NOMO-1 treated with DMSO at 0.1 percent for 48 hours (cell line): ENCODE measurements around the gene SUGCT.
"Not testable (repeated sequence)": the region's sequence is repeated elsewhere in the genome, so short reads cannot be mapped to it uniquely, and the experiment has no call there.

Experiments
- DNase-seq: peaks from one replicate; lab custom pipeline; 2025; ENCODE audit not compliant: unreplicated experiment; lab: John Stamatoyannopoulos, UW

SUGCT gene

DNA sequence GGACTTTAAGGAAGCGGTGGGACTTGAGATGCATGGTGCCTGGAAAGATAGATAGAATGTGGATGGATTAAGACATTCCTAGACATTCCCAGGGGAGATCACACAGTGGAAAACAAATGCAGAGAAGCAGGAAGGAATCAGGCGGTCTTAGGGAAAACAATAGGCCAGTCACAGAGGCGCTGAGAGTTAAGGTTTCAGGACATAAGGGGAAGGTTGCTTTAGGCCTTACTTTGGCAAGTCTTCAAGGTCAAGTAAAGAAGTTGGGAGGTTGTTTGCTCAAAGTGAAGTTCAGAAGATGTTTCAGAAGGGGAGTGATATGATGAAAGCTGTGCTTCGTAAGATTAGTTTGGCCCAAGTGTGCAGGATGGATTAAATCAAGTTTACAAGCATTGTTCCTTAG is 109.4 kb downstream of the SUGCT start:
- DNase-seq = no peak

DNA sequence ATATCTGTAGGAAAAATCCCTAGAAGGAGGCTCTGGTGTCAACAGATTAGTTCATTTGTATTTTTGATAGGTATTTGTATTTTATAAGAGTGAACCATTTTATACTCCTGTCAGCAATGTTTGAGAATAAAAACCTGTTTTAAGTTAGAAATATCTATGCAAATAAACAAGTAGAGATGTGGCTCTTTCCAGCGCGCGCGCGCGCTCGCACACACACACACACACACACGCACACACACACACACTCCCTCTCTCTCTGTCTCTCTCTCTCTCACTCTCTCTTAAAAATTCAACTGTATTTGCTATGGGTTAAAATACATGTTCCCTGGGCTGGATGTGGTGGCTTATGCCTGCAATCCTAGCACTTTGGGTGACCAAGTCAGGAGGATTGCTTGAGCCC is 113.9 kb downstream of the SUGCT start:
- no peak for DNase-seq

GRCh38 chr7:40253444-40253843 is 118.6 kb downstream of the SUGCT start:
- DNase-seq = not testable (repeated sequence)

DNA sequence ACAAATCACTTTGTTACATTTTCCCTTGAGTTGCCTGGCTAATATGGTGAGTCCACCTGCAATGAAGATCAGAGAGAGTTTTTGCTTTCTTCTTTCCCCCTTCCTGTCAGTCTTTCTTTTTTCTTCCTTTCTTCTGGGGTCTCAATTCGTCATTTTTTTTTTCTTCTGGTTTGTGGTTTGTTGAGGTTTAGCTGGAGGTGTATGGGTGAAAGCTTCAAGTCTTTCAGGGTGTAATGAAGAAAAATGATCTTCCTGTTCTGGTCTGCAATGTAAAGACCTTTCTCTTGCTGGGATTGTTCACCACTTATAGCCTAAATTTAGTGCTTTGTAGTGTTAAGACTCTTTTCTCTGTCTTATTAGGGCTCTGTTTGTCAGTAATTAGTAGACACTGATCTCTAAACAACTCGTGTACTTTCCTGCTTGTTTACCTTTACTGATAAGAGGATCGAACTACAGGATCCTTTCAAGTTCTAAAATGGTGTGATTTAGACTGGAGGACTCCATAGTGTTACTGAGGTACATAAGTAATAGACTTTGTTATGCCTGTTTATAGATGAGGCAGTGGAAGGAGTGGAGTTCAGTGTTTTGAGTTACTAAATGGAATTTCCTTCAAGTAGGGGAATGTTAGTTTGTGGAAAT is 129.1 kb downstream of the SUGCT start:
- DNase-seq = no peak

GRCh38 chr7:40267583-40267982 is 132.8 kb downstream of the SUGCT start:
- no peak for DNase-seq

DNA sequence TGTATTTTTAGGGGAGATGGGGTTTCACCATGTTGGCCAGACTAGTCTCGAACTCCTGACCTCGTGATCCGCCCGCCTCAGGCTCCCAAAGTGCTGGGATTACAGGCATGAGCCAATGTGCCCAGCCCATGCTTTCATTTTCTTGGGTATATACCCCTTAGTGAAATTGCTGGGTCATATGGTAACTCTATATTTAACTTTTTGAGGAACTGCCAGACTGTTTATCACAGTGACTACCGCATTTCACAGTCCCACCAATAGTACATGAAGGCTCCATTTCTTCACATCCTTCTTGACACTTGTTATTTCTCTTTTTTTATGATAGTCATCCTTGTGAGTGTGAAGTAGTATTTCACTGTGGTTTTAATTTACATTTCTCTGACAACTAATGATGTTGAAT is 134.0 kb downstream of the SUGCT start:
- peak; percentile 98 for DNase-seq

DNA sequence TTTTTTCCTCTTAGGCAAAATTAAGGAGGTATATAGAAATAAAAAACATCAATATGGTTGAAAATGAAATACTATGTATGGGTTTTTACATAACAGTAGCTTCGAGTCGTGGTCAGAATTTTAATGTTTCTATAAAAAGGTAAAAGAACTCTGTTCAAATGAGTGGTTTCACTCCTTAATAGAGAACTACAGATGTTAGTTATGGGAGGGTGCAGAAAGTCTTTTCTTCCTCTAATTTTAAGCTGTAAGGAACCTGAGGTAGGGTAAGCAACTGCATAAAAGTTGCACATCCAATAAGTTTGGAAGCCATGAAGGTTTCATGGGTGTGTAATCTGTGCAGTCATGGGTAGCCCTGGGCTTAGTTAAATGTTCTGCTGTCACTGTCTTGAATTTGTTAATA is 141.3 kb downstream of the SUGCT start:
- DNase-seq = peak; percentile 6

GRCh38 chr7:40279991-40280390 is 145.2 kb downstream of the SUGCT start:
- DNase-seq = peak; percentile 12

DNA sequence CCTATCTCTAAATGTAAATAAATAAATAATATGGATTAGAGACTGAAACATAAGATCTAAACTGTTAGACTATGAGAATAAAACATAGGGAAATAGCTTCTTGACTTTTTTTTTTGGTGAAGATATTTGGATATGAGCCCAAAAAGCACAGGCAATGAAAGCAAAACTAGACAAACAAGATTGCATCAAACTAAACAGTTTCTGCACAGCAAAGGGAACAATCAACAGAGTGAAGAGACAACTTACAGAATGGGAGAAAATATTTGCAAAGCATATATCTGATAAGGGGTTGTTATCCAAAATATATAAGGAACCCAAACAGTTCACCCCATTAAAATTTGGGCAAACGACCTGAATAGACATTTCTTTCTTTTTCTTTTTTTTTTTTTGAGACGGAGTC is 148.1 kb downstream of the SUGCT start:
- no peak for DNase-seq

- no peak for DNase-seq
Measured at GRCh38 chr7:40283391-40283790, 148.6 kb downstream of the SUGCT start.

DNA sequence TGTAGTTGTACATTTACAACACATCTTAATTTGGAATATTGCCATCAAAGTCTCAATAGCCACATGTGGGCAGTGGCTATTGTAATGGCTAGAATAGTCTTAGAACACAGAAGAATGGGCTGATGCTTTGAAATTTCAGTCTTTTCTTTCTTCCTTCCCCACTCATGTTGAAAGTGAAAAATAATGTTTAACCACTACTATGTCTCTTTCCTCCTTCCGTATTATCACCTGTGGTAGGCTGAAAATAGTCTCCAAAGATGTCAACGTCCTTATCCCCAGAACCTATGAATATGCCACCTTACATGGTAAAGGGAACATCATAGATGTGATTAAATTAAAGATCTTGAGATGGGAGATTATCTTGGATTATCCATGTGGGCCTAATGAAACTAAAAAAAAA is 154.0 kb downstream of the SUGCT start:
- DNase-seq = no peak

DNA sequence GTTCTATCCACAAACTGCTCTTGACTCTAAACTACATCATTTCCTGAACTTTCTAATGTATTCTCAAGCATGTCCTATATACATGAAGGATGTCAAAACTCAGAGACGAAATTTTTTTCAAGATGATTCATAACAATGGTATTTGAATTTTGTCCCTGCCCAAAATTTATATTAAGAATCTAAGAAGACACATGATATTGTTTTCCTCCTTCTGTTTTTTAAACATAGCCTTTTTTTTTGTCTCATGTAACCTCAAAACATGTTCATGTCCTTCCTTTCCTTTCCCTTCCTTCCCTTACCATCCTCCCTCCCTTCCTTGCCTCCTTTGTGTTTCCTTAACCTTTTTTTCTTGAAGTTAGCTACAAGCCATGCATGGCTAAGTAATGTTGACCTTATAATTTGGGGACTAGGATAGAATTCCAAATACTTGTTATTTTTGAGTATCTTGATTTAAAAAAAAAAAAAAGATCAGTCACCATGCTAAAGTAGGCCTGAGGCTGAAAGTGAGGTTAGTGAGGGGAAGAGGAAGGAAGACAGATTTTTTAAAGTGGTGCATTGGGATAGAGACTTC is 163.0 kb downstream of the SUGCT start:
- no peak for DNase-seq

DNA sequence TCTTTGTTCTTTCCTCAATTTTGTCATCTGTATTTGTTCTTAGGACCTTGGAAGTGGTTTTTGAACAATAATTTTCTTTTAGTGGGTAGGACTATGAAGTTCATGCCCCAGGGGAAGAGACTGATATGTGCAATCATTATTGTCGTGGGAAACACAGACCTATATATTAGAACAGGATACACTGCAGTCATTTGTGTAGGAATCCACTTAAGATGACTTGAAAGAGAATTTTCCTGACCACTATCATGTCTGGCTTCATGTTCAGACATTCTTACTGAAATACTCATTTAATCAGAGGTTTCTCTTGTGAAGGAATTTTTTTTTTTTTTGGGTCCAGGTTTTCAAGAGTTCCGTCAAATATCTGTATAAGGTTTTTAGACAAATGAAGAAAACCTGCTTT is 163.6 kb downstream of the SUGCT start:
- DNase-seq = no peak

GRCh38 chr7:40299097-40299496 is 164.3 kb downstream of the SUGCT start:
- DNase-seq = peak; percentile 9

- no peak for DNase-seq
Measured at GRCh38 chr7:40300146-40300670, 165.4 kb downstream of the SUGCT start.

DNA sequence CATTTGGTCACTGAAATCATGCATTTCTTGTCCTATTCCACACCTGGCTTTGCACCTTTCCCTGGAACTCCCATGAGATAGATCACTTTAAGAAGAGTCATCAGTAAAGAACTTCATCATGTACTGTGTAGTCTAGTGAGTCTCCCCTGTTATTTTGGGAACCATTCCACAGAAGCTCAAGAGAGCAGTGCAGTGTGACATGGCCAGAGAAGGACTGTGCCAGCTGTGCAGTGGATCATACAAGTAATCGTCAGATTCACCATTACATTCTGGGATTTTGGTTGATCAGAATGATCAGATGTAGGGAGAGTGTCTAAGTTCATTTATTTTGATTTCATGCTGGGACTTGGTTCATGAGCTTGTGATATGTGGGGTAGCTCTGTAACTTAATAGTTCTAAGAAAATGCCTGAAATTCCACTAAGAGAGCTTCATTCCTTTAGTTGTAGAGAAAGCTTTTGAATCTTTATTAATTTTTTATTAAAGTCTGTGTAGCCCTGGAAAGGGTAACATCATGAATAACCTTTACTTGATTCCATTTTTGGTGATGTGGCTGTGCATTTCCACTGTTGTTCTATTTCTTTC is 166.8 kb downstream of the SUGCT start:
- no peak for DNase-seq

DNA sequence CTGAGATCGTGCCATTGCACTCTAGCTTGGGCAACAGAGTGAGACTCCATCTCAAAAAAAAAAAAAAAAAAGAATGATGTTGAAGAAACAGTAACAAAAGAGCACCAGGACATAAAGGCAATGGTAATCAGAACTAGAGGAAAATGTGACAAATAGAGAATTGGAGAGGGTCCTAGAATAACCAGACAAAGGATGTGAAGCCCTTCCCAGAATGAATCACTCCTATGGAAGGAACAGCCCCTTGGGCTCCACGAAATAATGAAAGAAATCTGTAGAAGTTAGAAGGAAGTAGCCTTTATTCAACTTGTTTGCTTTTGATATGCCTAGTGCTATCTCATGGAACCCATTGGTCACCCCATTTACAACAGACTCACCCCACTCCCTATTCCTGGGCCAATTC is 169.2 kb downstream of the SUGCT start:
- DNase-seq = no peak

DNA sequence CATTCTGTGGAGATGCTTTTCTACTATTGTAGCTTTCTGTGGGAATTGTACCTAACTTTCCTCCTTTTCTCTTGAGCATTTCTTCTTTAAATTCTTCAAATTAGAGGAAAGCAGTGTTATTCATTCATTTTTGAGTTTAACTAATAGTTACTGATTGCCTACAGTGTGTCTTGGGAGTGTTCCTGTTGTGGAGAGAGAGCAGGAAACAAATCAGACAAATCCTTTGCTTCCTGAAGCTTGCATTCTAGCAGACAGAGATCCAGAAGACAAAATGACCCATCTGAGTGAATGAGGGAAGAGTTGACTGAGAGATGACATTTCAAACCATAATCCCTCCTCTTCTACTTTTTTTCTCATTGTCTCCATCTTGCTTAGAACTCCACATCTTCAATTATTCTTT is 170.4 kb downstream of the SUGCT start:
- DNase-seq = no peak

GRCh38 chr7:40306025-40306424 is 171.2 kb downstream of the SUGCT start:
- DNase-seq = no peak

- DNase-seq = no peak
Measured at GRCh38 chr7:40306596-40306995, 171.8 kb downstream of the SUGCT start.

DNA sequence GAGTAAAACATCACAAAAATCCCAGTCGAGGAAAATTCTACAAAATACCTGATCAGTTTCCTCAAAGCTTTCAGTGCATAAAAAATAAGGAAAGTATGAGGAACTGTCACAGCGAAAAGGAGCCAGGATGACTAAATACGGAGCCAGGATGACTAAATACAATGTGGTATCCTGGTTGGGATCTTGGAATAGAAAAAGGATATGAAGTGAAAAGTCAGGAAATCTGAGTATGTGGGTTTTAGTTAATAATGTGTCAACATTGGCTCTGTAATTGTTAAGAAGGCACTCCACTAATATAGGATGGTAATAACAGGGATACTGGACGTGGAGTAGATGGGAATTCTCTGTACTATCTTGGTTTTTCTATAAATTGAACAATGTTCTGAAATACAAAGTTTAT is 175.5 kb downstream of the SUGCT start:
- no peak for DNase-seq

- no peak for DNase-seq
Measured at GRCh38 chr7:40311307-40311706, 176.5 kb downstream of the SUGCT start.

GRCh38 chr7:40315277-40315676 is 180.5 kb downstream of the SUGCT start:
- DNase-seq = no peak
